Measurements from ENCODE around the gene DIP2B. TPM values are rescaled to one million over a fixed set of nuclear protein-coding genes. Genes with fewer than 3 reads are reported as not detected.

Gene DIP2B
- polyA plus RNA-seq, 2 of the 4 experiments (the other 2 are of a cell fraction): 16.9 to 29.3 TPM

- TF ChIP-seq HMGXB4 (CRISPR knock-in tag; IDR thresholded peaks at IDR 0.05; ENCODE audit: borderline replicate concordance): no peak
- peak; percentile 97 for TF ChIP-seq POLR2A (IDR thresholded peaks at IDR 0.05; ENCODE audit: low read length)
- TF ChIP-seq BHLHE40 (IDR thresholded peaks at IDR 0.05; ENCODE audit: low read depth, low read length): no peak
- TF ChIP-seq HDAC2 (IDR thresholded peaks at IDR 0.05): no peak
- peak; percentile 93 for TF ChIP-seq ESRRA (IDR thresholded peaks at IDR 0.05; ENCODE audit: borderline replicate concordance, low read length)
- TF ChIP-seq SREBF2 (IDR thresholded peaks at IDR 0.05): no peak
- TF ChIP-seq JUN (IDR thresholded peaks at IDR 0.05): peak in 1 of 2 experiments; percentile 85; a peak in 4 of 5 replicates
- TF ChIP-seq ELK1 (IDR thresholded peaks at IDR 0.05; ENCODE audit: low read depth, low read length): no peak
- TF ChIP-seq NR3C1 (IDR thresholded peaks at IDR 0.05): no peak
- TF ChIP-seq HEYL (CRISPR knock-in tag; IDR thresholded peaks at IDR 0.05): no peak
- TF ChIP-seq MAFK (IDR thresholded peaks at IDR 0.05; ENCODE audit: partially characterized antibody): no peak
- TF ChIP-seq RARB (CRISPR knock-in tag; IDR thresholded peaks at IDR 0.05): no peak
- TF ChIP-seq E2F6 (IDR thresholded peaks at IDR 0.05; ENCODE audit: borderline replicate concordance, low read depth): peak; percentile 57; the same call in 1 of the 2 replicates
- TF ChIP-seq CHD2 (IDR thresholded peaks at IDR 0.05; ENCODE audit: low read length, partially characterized antibody): no peak
- TF ChIP-seq SMC3 (IDR thresholded peaks at IDR 0.05): no peak
- TF ChIP-seq FOSB (CRISPR knock-in tag; IDR thresholded peaks at IDR 0.05): no peak
- TF ChIP-seq ZSCAN20 (CRISPR knock-in tag; IDR thresholded peaks at IDR 0.05): no peak
- peak; percentile 57; the same call in 1 of the 3 replicates for TF ChIP-seq BCL3 (IDR thresholded peaks at IDR 0.05)
- TF ChIP-seq JUNB (IDR thresholded peaks at IDR 0.05): no peak
- no peak for TF ChIP-seq RNF2 (IDR thresholded peaks at IDR 0.05; ENCODE audit: borderline replicate concordance, low read depth)
- TF ChIP-seq ATOH8 (CRISPR knock-in tag; IDR thresholded peaks at IDR 0.05; ENCODE audit: low read depth): 0 out of 2 replicates have a peak, but pooled peaks have one; percentile 16
- no peak for TF ChIP-seq REST (IDR thresholded peaks at IDR 0.05)
- no peak for TF ChIP-seq CBX8 (IDR thresholded peaks at IDR 0.05)
- no peak for TF ChIP-seq EHMT2 (IDR thresholded peaks at IDR 0.05; ENCODE audit: low read depth)
- TF ChIP-seq TFCP2L1 (CRISPR knock-in tag; IDR thresholded peaks at IDR 0.05): 0 out of 2 replicates have a peak, but pooled peaks have one; percentile 66
These were observed 259.0 kb downstream of the DIP2B start, which contains the start of gene ATF1 (continued) for GRCh38 chr12:50763639-50764285.

Data from A549 (cell line).